ENCODE measurements around the gene TEX44.
"Not testable (repeated sequence)": the region's sequence is repeated elsewhere in the genome, so short reads cannot be mapped to it uniquely, and the experiment has no call there.

The TEX44 gene

GRCh38 chr2:231575612-231576256 lies 16.9 kb upstream of the TEX44 start:
- TF ChIP-seq, protein P1, sequence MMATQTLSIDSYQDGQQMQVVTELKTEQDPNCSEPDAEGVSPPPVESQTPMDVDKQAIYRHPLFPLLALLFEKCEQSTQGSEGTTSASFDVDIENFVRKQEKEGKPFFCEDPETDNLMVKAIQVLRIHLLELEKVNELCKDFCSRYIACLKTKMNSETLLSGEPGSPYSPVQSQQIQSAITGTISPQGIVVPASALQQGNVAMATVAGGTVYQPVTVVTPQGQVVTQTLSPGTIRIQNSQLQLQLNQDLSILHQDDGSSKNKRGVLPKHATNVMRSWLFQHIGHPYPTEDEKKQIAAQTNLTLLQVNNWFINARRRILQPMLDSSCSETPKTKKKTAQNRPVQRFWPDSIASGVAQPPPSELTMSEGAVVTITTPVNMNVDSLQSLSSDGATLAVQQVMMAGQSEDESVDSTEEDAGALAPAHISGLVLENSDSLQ (IDR thresholded peaks at IDR 0.05): peak; percentile 59
- TF ChIP-seq ZNF384 (IDR thresholded peaks at IDR 0.05) (no peak), ELF4 (IDR thresholded peaks at IDR 0.05) (no peak), TARDBP (IDR thresholded peaks at IDR 0.05) (no peak)
- no peak for DNase-seq (ENCODE audit: extremely low spot score)
- POLR2A ChIA-PET: no interaction called here
- CTCF ChIA-PET: no interaction called here

GRCh38 chr2:231576465-231576864 lies 16.2 kb upstream of the TEX44 start:
- CTCF ChIA-PET: no interaction called here
- no peak for DNase-seq (ENCODE audit: extremely low spot score)
- POLR2A ChIA-PET: no interaction called here

DNA sequence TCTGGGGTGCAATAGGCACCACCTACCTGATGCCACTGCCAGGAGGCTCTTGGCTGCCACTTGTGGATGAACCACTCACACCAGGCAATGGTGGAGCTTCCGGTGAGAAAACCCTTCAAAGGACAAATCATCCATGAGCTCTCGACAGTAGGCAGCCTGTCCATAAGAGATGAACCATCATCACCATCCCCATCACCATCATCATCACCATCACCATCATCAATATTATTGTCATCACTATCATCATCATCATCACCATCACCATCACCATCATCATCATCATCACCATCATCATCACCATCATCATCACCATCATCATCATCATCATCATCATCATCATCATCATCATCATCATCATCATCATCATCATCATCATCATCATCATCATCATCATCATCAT lies 14.0 kb upstream of the TEX44 start:
- CTCF ChIA-PET: interaction anchor here (0.6 kb wide), 1 partner anchor 10 kb away, joined by 3 read pairs; no protein-coding TSS in a partner anchor
- DNase-seq (ENCODE audit: extremely low spot score); POLR2A ChIA-PET: not testable (repeated sequence)

More at GRCh38 chr2:231576465-231576864, 16.2 kb upstream of the TEX44 start:
- TF ChIP-seq ZNF384 (IDR thresholded peaks at IDR 0.05) (no peak), ELF4 (IDR thresholded peaks at IDR 0.05) (no peak), SP1 (IDR thresholded peaks at IDR 0.05) (no peak)
- TF ChIP-seq, protein P1 (IDR thresholded peaks at IDR 0.05): no peak

GRCh38 chr2:231579560-231579959 lies 13.1 kb upstream of the TEX44 start:
- DNase-seq (ENCODE audit: extremely low spot score): no peak
- no peak for TF ChIP-seq CTBP1 (IDR thresholded peaks at IDR 0.05; ENCODE audit: borderline replicate concordance)
- no peak for TF ChIP-seq ELF4 (IDR thresholded peaks at IDR 0.05)
- TF ChIP-seq L3MBTL2 (conservative IDR thresholded peaks at IDR 0.05): no peak
- TF ChIP-seq HDGF (IDR thresholded peaks at IDR 0.05; ENCODE audit: borderline replicate concordance): no peak
- no peak for TF ChIP-seq ZNF384 (IDR thresholded peaks at IDR 0.05)
- no peak for TF ChIP-seq NFRKB (IDR thresholded peaks at IDR 0.05)
- TF ChIP-seq, protein P1 (IDR thresholded peaks at IDR 0.05): no peak
- no peak for TF ChIP-seq FOXA1 (IDR thresholded peaks at IDR 0.05)
- TF ChIP-seq ARNT (IDR thresholded peaks at IDR 0.05): no peak
- no peak for TF ChIP-seq SP1 (IDR thresholded peaks at IDR 0.05)
- TF ChIP-seq BHLHE40 (IDR thresholded peaks at IDR 0.05; ENCODE audit: borderline replicate concordance): no peak
- TF ChIP-seq FOXK2 (IDR thresholded peaks at IDR 0.05): no peak
- no peak for TF ChIP-seq TARDBP (IDR thresholded peaks at IDR 0.05)
- CTCF ChIA-PET: no interaction called here
- POLR2A ChIA-PET: no interaction called here

DNA sequence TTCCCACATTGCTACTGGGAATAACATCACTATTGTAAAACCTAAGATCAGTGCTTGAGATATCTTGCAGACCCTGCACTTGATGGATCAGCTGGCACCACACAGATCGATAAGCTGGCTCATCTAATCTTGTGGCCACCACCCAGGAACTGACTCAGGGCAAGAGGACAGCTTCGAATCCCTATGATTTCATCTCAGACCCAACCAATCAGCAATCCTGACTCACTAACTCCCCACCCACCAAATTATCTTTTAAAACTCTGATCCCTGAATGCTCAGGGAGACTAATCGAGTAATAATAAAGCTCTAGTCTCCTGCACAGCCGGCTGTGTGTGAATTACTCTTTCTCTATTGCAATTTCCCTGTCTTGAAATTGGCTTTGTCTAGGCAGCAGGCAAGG lies 11.3 kb upstream of the TEX44 start:
- no peak for DNase-seq (ENCODE audit: extremely low spot score)
- POLR2A ChIA-PET: no interaction called here
- CTCF ChIA-PET: no interaction called here
- TF ChIP-seq ARNT (IDR thresholded peaks at IDR 0.05) (no peak), LEF1 (IDR thresholded peaks at IDR 0.05; ENCODE audit: borderline replicate concordance) (no peak), FOXK2 (IDR thresholded peaks at IDR 0.05) (no peak), CTBP1 (IDR thresholded peaks at IDR 0.05; ENCODE audit: borderline replicate concordance) (no peak), SUZ12 (IDR thresholded peaks at IDR 0.05) (no peak), NFRKB (IDR thresholded peaks at IDR 0.05) (no peak), FOXM1 (IDR thresholded peaks at IDR 0.05; ENCODE audit: borderline replicate concordance) (no peak), HDGF (IDR thresholded peaks at IDR 0.05; ENCODE audit: borderline replicate concordance) (no peak), L3MBTL2 (conservative IDR thresholded peaks at IDR 0.05) (no peak), TARDBP (IDR thresholded peaks at IDR 0.05) (no peak), ZNF384 (IDR thresholded peaks at IDR 0.05) (no peak), FOXA1 (IDR thresholded peaks at IDR 0.05) (no peak), BHLHE40 (IDR thresholded peaks at IDR 0.05; ENCODE audit: borderline replicate concordance) (no peak)
- TF ChIP-seq, protein P1 (IDR thresholded peaks at IDR 0.05): no peak

- TF ChIP-seq SP1 (IDR thresholded peaks at IDR 0.05): no peak
- TF ChIP-seq FOXM1 (IDR thresholded peaks at IDR 0.05; ENCODE audit: borderline replicate concordance): no peak
- no peak for TF ChIP-seq SUZ12 (IDR thresholded peaks at IDR 0.05)
- no peak for TF ChIP-seq ZNF384 (IDR thresholded peaks at IDR 0.05)
- TF ChIP-seq L3MBTL2 (conservative IDR thresholded peaks at IDR 0.05): no peak
- no peak for DNase-seq (ENCODE audit: extremely low spot score)
- POLR2A ChIA-PET: no interaction called here
- CTCF ChIA-PET: interaction anchor here (1.0 to 1.1 kb wide), 2 partner anchors 9 to 12 kb away, joined by 3 to 4 read pairs; no protein-coding TSS in a partner anchor
Observed at GRCh38 chr2:231583982-231584381, 8.7 kb upstream of the TEX44 start.

- DNase-seq (ENCODE audit: extremely low spot score); POLR2A ChIA-PET: not testable (repeated sequence)
- CTCF ChIA-PET: interaction anchor here (0.6 to 0.7 kb wide), 3 partner anchors 14 to 38 kb away, joined by 3 to 6 read pairs (median 3); no protein-coding TSS in a partner anchor
Observed at GRCh38 chr2:231587744-231588143, 4.9 kb upstream of the TEX44 start.
